ENCODE measurements around the gene MT1X. TPM values are rescaled to one million over a fixed set of nuclear protein-coding genes. Genes with fewer than 3 reads are reported as not detected.
A peak's percentile ranks its signal among the peaks of the same experiment; 100 is the strongest.

The MT1X gene
- total and polyA plus RNA-seq, 4 donors, result 213 to 3,979 (median 1,403) TPM

DNA sequence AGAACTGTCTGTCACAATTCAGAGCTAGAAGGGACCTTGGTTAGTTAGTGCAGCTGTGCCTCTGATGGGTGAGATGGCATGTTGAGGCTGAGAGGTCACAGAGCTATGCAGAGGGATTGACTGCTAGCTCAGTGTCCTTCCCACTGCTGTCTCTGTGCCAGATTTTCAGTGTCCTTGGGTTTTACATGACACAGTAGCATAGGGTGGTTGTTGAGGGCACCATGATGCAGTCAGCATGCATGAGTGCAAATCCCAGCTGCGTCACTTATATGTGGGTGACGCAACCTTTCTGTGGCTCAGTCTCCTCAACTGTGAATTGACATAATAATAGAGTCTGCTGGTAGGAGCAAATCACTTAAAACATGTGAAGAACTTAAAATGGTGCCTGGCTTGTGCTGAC is 41.1 kb upstream of the MT1X start:
- Histone ChIP-seq H3K27ac (ENCODE audit: low read depth in 1 of 2, low read length in 2 of 2) (peak overlapping the region in 1 of 2 donors; percentile 22), H3K4me3 (ENCODE audit: low read depth in 1 of 3, low read length in 3 of 3) (no peak overlapping the region), H3K9me3 (ENCODE audit: control insufficient read depth in 4 of 4, low read length in 3 of 4) (no peaks in the 10 kb centered on the region), H3K4me1 (ENCODE audit: control insufficient read depth in 4 of 4, insufficient read depth in 4 of 4, low read length in 3 of 4) (peaks cover 7 to 37% (median 13%) of the 10 kb centered on the region in 4 donors), H3K36me3 (ENCODE audit: control insufficient read depth in 4 of 4, insufficient read depth in 3 of 4, low read depth in 1 of 4, low read length in 3 of 4) (no peaks in the 10 kb centered on the region), H3K27me3 (ENCODE audit: control insufficient read depth in 4 of 4, insufficient read depth in 4 of 4, low read length in 3 of 4) (no peaks in the 10 kb centered on the region), H3K9ac (ENCODE audit: low read depth in 1 of 2, low read length in 2 of 2) (no peak overlapping the region)
- 97% methylated on average over 2 of the region's 2 CpGs for WGBS
- TF ChIP-seq JUND (IDR thresholded peaks at IDR 0.05), result no peak
- TF ChIP-seq YY1 (IDR thresholded peaks at IDR 0.05), result no peak
- TF ChIP-seq, protein P1, sequence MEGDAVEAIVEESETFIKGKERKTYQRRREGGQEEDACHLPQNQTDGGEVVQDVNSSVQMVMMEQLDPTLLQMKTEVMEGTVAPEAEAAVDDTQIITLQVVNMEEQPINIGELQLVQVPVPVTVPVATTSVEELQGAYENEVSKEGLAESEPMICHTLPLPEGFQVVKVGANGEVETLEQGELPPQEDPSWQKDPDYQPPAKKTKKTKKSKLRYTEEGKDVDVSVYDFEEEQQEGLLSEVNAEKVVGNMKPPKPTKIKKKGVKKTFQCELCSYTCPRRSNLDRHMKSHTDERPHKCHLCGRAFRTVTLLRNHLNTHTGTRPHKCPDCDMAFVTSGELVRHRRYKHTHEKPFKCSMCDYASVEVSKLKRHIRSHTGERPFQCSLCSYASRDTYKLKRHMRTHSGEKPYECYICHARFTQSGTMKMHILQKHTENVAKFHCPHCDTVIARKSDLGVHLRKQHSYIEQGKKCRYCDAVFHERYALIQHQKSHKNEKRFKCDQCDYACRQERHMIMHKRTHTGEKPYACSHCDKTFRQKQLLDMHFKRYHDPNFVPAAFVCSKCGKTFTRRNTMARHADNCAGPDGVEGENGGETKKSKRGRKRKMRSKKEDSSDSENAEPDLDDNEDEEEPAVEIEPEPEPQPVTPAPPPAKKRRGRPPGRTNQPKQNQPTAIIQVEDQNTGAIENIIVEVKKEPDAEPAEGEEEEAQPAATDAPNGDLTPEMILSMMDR (IDR thresholded peaks at IDR 0.05; ENCODE audit: low read depth, low read length, missing input control), result no peak
- no peak for TF ChIP-seq SP1 (IDR thresholded peaks at IDR 0.05)
- TF ChIP-seq, protein P2, sequence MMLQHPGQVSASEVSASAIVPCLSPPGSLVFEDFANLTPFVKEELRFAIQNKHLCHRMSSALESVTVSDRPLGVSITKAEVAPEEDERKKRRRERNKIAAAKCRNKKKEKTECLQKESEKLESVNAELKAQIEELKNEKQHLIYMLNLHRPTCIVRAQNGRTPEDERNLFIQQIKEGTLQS (IDR thresholded peaks at IDR 0.05), result no peak
- no peak for DNase-seq (ENCODE audit: low spot score)

DNA sequence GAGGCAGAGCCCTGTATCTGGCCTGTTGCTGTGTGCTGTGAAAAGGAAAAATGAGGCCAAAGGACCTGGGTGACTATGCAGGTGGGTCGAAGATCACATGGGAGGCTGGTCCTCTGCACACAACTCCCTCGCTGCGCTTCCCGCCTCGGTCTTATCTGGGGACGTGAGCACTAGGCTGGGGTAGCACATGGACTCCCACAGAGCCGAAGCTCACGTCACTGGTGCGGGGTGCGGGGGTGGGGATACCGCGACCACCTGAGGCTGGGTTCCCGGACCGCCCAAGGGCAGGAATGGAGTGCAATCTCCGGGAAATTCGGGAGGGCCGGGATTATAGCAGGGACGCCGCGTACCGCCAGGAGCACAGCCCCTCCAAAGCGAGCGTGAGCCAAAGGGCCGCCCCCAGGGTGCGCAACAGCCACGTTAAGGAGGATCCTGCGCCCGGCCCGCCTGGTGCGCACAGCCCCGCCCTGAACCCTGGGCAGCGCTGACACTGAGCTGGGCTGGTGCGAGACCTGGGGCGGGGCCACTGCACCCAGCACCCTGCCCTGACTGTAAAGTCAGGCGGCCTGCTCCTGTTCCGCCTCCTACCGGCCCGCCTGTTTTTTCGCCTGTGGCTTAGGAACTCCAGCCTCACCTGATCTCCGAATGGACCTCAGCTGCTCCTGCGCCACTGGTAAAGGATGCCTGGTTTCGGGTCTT is 39.0 kb upstream of the MT1X start:
- peak overlapping the region in 1 of 2 donors; percentile 46 for H3K9ac ChIP-seq (ENCODE audit: low read depth in 1 of 2, low read length in 2 of 2)
- TF ChIP-seq FOXA1 (IDR thresholded peaks at IDR 0.05) (peak; percentile 33), RXRA (IDR thresholded peaks at IDR 0.05) (peak; percentile 72 to 75), NR2F2 (IDR thresholded peaks at IDR 0.05) (no peak), HNF4G (IDR thresholded peaks at IDR 0.05) (no peak), RAD21 (IDR thresholded peaks at IDR 0.05) (peak; percentile 72 to 76), YY1 (IDR thresholded peaks at IDR 0.05) (peak; percentile 68), GABPA (IDR thresholded peaks at IDR 0.05 in 1 of 2, conservative IDR thresholded peaks at IDR 0.05 in 1 of 2) (no peak), JUND (IDR thresholded peaks at IDR 0.05) (peak in 1 of 2 donors; percentile 27), EGR1 (IDR thresholded peaks at IDR 0.05; ENCODE audit: low read depth in 2 of 2) (peak in 1 of 2 donors; percentile 78), TAF1 (conservative IDR thresholded peaks at IDR 0.05) (peak; percentile 70), SP1 (IDR thresholded peaks at IDR 0.05) (peak; percentile 85), FOXA2 (IDR thresholded peaks at IDR 0.05) (no peak), HNF4A (conservative IDR thresholded peaks at IDR 0.05) (peak; percentile 46 to 60)
- TF ChIP-seq, protein P3, sequence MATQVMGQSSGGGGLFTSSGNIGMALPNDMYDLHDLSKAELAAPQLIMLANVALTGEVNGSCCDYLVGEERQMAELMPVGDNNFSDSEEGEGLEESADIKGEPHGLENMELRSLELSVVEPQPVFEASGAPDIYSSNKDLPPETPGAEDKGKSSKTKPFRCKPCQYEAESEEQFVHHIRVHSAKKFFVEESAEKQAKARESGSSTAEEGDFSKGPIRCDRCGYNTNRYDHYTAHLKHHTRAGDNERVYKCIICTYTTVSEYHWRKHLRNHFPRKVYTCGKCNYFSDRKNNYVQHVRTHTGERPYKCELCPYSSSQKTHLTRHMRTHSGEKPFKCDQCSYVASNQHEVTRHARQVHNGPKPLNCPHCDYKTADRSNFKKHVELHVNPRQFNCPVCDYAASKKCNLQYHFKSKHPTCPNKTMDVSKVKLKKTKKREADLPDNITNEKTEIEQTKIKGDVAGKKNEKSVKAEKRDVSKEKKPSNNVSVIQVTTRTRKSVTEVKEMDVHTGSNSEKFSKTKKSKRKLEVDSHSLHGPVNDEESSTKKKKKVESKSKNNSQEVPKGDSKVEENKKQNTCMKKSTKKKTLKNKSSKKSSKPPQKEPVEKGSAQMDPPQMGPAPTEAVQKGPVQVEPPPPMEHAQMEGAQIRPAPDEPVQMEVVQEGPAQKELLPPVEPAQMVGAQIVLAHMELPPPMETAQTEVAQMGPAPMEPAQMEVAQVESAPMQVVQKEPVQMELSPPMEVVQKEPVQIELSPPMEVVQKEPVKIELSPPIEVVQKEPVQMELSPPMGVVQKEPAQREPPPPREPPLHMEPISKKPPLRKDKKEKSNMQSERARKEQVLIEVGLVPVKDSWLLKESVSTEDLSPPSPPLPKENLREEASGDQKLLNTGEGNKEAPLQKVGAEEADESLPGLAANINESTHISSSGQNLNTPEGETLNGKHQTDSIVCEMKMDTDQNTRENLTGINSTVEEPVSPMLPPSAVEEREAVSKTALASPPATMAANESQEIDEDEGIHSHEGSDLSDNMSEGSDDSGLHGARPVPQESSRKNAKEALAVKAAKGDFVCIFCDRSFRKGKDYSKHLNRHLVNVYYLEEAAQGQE (IDR thresholded peaks at IDR 0.05), result no peak
- TF ChIP-seq, protein P4, sequence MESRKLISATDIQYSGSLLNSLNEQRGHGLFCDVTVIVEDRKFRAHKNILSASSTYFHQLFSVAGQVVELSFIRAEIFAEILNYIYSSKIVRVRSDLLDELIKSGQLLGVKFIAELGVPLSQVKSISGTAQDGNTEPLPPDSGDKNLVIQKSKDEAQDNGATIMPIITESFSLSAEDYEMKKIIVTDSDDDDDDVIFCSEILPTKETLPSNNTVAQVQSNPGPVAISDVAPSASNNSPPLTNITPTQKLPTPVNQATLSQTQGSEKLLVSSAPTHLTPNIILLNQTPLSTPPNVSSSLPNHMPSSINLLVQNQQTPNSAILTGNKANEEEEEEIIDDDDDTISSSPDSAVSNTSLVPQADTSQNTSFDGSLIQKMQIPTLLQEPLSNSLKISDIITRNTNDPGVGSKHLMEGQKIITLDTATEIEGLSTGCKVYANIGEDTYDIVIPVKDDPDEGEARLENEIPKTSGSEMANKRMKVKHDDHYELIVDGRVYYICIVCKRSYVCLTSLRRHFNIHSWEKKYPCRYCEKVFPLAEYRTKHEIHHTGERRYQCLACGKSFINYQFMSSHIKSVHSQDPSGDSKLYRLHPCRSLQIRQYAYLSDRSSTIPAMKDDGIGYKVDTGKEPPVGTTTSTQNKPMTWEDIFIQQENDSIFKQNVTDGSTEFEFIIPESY (IDR thresholded peaks at IDR 0.05), result no peak
- TF ChIP-seq, protein P1 (IDR thresholded peaks at IDR 0.05; ENCODE audit: low read depth, low read length, missing input control), result peak; percentile 51
- TF ChIP-seq, protein P2 (IDR thresholded peaks at IDR 0.05), result no peak
- TF ChIP-seq, protein P5, sequence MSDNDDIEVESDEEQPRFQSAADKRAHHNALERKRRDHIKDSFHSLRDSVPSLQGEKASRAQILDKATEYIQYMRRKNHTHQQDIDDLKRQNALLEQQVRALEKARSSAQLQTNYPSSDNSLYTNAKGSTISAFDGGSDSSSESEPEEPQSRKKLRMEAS (IDR thresholded peaks at IDR 0.05), result peak; percentile 23
- H3K27ac ChIP-seq (ENCODE audit: low read depth in 1 of 2, low read length in 2 of 2), result peak overlapping the region; percentile 70 to 88
- no peaks in the 10 kb centered on the region for H3K9me3 ChIP-seq (ENCODE audit: control insufficient read depth in 4 of 4, low read length in 3 of 4)
- H3K27me3 ChIP-seq (ENCODE audit: control insufficient read depth in 4 of 4, insufficient read depth in 4 of 4, low read length in 3 of 4), result no peaks in the 10 kb centered on the region
- H3K4me1 ChIP-seq (ENCODE audit: control insufficient read depth in 4 of 4, insufficient read depth in 4 of 4, low read length in 3 of 4), result peaks cover 11 to 44% (median 22%) of the 10 kb centered on the region in 4 donors
- DNase-seq (ENCODE audit: low spot score), result peak; percentile 63
- H3K4me3 ChIP-seq (ENCODE audit: low read depth in 1 of 3, low read length in 3 of 3), result peak overlapping the region; percentile 40 to 61 (median 50)
- 4% methylated on average over 42 of the region's 42 CpGs for WGBS
- no peaks in the 10 kb centered on the region for H3K36me3 ChIP-seq (ENCODE audit: control insufficient read depth in 4 of 4, insufficient read depth in 3 of 4, low read depth in 1 of 4, low read length in 3 of 4)
